GM12891 (cell line): ENCODE data around the gene OFD1.

Experiments used
- PAX5 ChIP-seq: IDR thresholded peaks from 2 replicates; pipeline ENCODE4 v1.6.1; 2011; ENCODE audit warnings: low read length, moderate library complexity, mild to moderate bottlenecking; ENCODE audit not compliant: insufficient read depth, severe bottlenecking
- POLR2A ChIP-seq: IDR thresholded peaks from 2 replicates; pipeline ENCODE4 v1.6.1; 2011; ENCODE audit warnings: low read depth, low read length, control low read depth
- POLR2AphosphoS5 ChIP-seq: IDR thresholded peaks from 2 replicates; pipeline ENCODE4 v1.6.1; 2011; ENCODE audit warnings: low read depth, low read length, control low read depth
- SPI1 ChIP-seq: IDR thresholded peaks from 2 replicates; pipeline ENCODE4 v1.6.1; 2011; ENCODE audit warnings: low read depth, low read length, control low read depth
- TAF1 ChIP-seq: IDR thresholded peaks from 2 replicates; pipeline ENCODE4 v1.6.1; 2011; ENCODE audit warnings: low read depth, low read length, control low read depth

- TF ChIP-seq SPI1 (no peak), POLR2AphosphoS5 (no peak), POLR2A (no peak), TAF1 (no peak), PAX5 (no peak)
These were observed 41.3 kb downstream of the OFD1 start for GRCh38 chrX:13775837-13776236.
